HG03060 (cell line): ENCODE measurements around the gene POFUT1.
"Not testable (repeated sequence)": the region's sequence is repeated elsewhere in the genome, so short reads cannot be mapped to it uniquely, and the experiment has no call there.

Experiments
- ATAC-seq: cut with Tn5 transposase; IDR thresholded peaks from one replicate; pipeline ENCODE4 v1.9.1; 2021; ENCODE audit warnings: low read depth, moderate number of reproducible peaks; ENCODE audit not compliant: unreplicated experiment

POFUT1 gene

GRCh38 chr20:32232326-32232886 is 24.7 kb downstream of the POFUT1 start:
- no peak for ATAC-seq

- ATAC-seq: no peak
Observed at GRCh38 chr20:32233286-32233685, 25.6 kb downstream of the POFUT1 start.

GRCh38 chr20:32234135-32234808 is 26.6 kb downstream of the POFUT1 start:
- no peak for ATAC-seq

GRCh38 chr20:32235331-32236047 is 27.8 kb downstream of the POFUT1 start:
- ATAC-seq: no peak

GRCh38 chr20:32236048-32236533 is 28.4 kb downstream of the POFUT1 start:
- ATAC-seq: no peak

- ATAC-seq: no peak
Observed at GRCh38 chr20:32236819-32237218, 29.1 kb downstream of the POFUT1 start.

- ATAC-seq: no peak
Observed at GRCh38 chr20:32237419-32237818, 29.7 kb downstream of the POFUT1 start.

- no peak for ATAC-seq
Observed at GRCh38 chr20:32238483-32239425, 31.1 kb downstream of the POFUT1 start.

GRCh38 chr20:32240205-32240604 is 32.5 kb downstream of the POFUT1 start:
- no peak for ATAC-seq

GRCh38 chr20:32241807-32242206 is 34.1 kb downstream of the POFUT1 start:
- no peak for ATAC-seq

GRCh38 chr20:32244150-32244823 is 36.6 kb downstream of the POFUT1 start:
- no peak for ATAC-seq

GRCh38 chr20:32244959-32245358 is 37.3 kb downstream of the POFUT1 start:
- ATAC-seq: no peak

GRCh38 chr20:32246208-32246607 is 38.5 kb downstream of the POFUT1 start:
- not testable (repeated sequence) for ATAC-seq

GRCh38 chr20:32248043-32248442 is 40.4 kb downstream of the POFUT1 start:
- no peak for ATAC-seq

GRCh38 chr20:32249030-32249738 is 41.5 kb downstream of the POFUT1 start:
- no peak for ATAC-seq

- no peak for ATAC-seq
Observed at GRCh38 chr20:32251470-32251869, 43.8 kb downstream of the POFUT1 start.

GRCh38 chr20:32252189-32252588 is 44.5 kb downstream of the POFUT1 start:
- no peak for ATAC-seq

GRCh38 chr20:32260973-32261372 is 53.3 kb downstream of the POFUT1 start:
- ATAC-seq: not testable (repeated sequence)

- no peak for ATAC-seq
Observed at GRCh38 chr20:32261644-32262043, 54.0 kb downstream of the POFUT1 start.
